ENCODE data around the gene NBPF11. TPM values are rescaled to one million over a fixed set of nuclear protein-coding genes. Genes with fewer than 3 reads are reported as not detected.
"Not testable (repeated sequence)": the region's sequence is repeated elsewhere in the genome, so short reads cannot be mapped to it uniquely, and the experiment has no call there.

NBPF11 gene
- total RNA-seq, 2 experiments from 2014 or later = 7.7 to 9.1 TPM

GRCh38 chr1:148073392-148073791 lies 78.7 kb downstream of the NBPF11 start:
- H3K27ac Mint-ChIP-seq; H3K36me3 Mint-ChIP-seq (ENCODE audit: low read depth); H3K4me3 Mint-ChIP-seq; H3K9me3 Mint-ChIP-seq (ENCODE audit: insufficient read depth); POLR2A ChIA-PET; DNase-seq; CTCF ChIA-PET; ATAC-seq; H3K27me3 Mint-ChIP-seq (ENCODE audit: low read depth); H3K4me1 Mint-ChIP-seq (ENCODE audit: low read depth): not testable (repeated sequence)

DNA sequence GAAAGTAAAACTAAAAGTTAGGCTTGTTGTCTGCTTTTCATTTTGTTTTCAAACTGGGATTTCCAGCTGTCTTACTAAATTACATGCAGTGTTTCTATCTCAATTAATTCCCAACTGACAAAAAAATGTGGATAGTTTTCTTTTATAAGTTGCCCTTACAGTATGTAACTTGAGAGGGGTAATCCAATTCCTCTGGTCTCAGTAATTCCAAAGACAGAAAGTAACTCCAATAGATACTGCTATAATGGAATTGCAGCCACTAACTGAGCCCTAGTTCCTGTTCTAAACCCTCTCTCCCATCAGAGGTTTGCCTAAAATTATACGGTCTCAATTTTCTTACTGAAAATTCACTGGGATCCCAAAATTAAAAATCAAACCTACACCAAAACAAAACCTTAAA lies 83.5 kb downstream of the NBPF11 start:
- H3K36me3 Mint-ChIP-seq (ENCODE audit: low read depth); H3K27me3 Mint-ChIP-seq (ENCODE audit: low read depth); H3K4me3 Mint-ChIP-seq; POLR2A ChIA-PET; H3K9me3 Mint-ChIP-seq (ENCODE audit: insufficient read depth); DNase-seq; H3K27ac Mint-ChIP-seq; ATAC-seq; CTCF ChIA-PET; H3K4me1 Mint-ChIP-seq (ENCODE audit: low read depth): not testable (repeated sequence)

- ATAC-seq; H3K27me3 Mint-ChIP-seq (ENCODE audit: low read depth); CTCF ChIA-PET; H3K4me1 Mint-ChIP-seq (ENCODE audit: low read depth); POLR2A ChIA-PET; H3K27ac Mint-ChIP-seq; H3K36me3 Mint-ChIP-seq (ENCODE audit: low read depth); H3K4me3 Mint-ChIP-seq; DNase-seq; H3K9me3 Mint-ChIP-seq (ENCODE audit: insufficient read depth): not testable (repeated sequence)
Observed at GRCh38 chr1:148068201-148068600, 83.9 kb downstream of the NBPF11 start.

DNA sequence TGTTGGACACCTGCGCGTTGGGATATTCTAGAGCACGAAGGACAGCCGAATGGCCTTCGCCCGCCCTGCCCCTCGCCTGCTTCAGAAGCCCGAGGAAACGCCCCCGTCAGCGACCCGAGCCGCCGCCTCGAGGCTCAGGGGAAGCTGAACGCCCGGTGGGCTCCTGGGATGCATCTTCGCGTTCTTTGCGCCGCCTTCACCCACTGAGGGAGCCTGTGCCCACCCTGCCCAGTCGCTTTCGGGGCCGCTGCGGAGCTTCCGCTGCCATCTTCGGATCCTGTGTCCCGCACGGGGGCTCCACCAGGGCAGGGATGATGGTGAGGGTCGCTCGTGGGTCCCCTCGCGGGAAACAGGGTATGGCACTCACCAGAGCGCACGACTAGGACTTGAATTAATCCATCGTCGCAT lies 91.8 kb downstream of the NBPF11 start:
- POLR2A ChIA-PET; H3K4me1 Mint-ChIP-seq (ENCODE audit: low read depth); CTCF ChIA-PET; H3K36me3 Mint-ChIP-seq (ENCODE audit: low read depth); H3K9me3 Mint-ChIP-seq (ENCODE audit: insufficient read depth); H3K27ac Mint-ChIP-seq; DNase-seq: not testable (repeated sequence)
- peaks cover 11% of the 10 kb centered on the region for H3K27me3 Mint-ChIP-seq (ENCODE audit: low read depth)
- peak overlapping the region; percentile 55 for H3K4me3 Mint-ChIP-seq
- ATAC-seq = peak; percentile 34

- ATAC-seq; H3K4me3 Mint-ChIP-seq; H3K4me1 Mint-ChIP-seq (ENCODE audit: low read depth); H3K27ac Mint-ChIP-seq; CTCF ChIA-PET; H3K36me3 Mint-ChIP-seq (ENCODE audit: low read depth); H3K9me3 Mint-ChIP-seq (ENCODE audit: insufficient read depth); POLR2A ChIA-PET; DNase-seq: not testable (repeated sequence)
- H3K27me3 Mint-ChIP-seq (ENCODE audit: low read depth) = peaks cover 11% of the 10 kb centered on the region
Observed at GRCh38 chr1:148057384-148057783, 94.7 kb downstream of the NBPF11 start.

Other genes starting within 250 kb of the NBPF11 start
- not detected for gene GJA8, start 249.5 kb downstream of the NBPF11 start, total RNA-seq
- gene GPR89B, start 223.9 kb downstream of the NBPF11 start, total RNA-seq = 10 to 100 TPM; 25.4 to 28.8 TPM